Measurements from ENCODE around the gene GTPBP1. TPM values are rescaled to one million over a fixed set of nuclear protein-coding genes. Genes with fewer than 3 reads are reported as not detected.
A peak's percentile ranks its signal among the peaks of the same experiment; 100 is the strongest.

The GTPBP1 gene
- total and polyA plus RNA-seq, 2 of the 13 experiments (the other 11 are each of a cell fraction or from before 2014, with no cell fraction given): 22.3 to 27.0 TPM

DNA sequence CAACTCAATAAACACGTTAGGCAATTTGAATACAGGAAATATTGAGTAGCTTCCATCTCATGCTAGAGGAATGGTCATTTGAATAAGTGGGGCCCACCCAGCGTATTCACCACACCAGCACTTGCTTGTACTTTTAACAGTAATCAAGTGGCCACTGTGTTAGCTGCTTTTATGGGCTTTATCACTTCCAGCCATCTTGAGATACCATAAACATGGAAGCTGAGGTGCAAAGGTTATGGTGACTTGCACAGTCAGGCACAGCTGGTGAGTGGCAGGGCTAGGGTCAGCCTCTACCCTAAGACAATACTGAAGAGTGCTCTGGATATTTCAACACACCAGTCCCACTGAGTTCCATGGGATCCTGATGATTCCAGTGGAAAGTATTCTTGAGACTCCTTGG, 11.7 kb upstream of the GTPBP1 start (continued):
- TF ChIP-seq, protein P1, sequence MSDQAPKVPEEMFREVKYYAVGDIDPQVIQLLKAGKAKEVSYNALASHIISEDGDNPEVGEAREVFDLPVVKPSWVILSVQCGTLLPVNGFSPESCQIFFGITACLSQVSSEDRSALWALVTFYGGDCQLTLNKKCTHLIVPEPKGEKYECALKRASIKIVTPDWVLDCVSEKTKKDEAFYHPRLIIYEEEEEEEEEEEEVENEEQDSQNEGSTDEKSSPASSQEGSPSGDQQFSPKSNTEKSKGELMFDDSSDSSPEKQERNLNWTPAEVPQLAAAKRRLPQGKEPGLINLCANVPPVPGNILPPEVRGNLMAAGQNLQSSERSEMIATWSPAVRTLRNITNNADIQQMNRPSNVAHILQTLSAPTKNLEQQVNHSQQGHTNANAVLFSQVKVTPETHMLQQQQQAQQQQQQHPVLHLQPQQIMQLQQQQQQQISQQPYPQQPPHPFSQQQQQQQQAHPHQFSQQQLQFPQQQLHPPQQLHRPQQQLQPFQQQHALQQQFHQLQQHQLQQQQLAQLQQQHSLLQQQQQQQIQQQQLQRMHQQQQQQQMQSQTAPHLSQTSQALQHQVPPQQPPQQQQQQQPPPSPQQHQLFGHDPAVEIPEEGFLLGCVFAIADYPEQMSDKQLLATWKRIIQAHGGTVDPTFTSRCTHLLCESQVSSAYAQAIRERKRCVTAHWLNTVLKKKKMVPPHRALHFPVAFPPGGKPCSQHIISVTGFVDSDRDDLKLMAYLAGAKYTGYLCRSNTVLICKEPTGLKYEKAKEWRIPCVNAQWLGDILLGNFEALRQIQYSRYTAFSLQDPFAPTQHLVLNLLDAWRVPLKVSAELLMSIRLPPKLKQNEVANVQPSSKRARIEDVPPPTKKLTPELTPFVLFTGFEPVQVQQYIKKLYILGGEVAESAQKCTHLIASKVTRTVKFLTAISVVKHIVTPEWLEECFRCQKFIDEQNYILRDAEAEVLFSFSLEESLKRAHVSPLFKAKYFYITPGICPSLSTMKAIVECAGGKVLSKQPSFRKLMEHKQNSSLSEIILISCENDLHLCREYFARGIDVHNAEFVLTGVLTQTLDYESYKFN (CRISPR knock-in tag; conservative IDR thresholded peaks at IDR 0.05): peak; percentile 20; the same call in 1 of the 2 replicates
- TF ChIP-seq ZNF777 (CRISPR knock-in tag; IDR thresholded peaks at IDR 0.05): no peak
- TF ChIP-seq RFX5 (IDR thresholded peaks at IDR 0.05; ENCODE audit: low read depth, low read length): no peak
- no peak for TF ChIP-seq ZNF317 (CRISPR knock-in tag; IDR thresholded peaks at IDR 0.05)
- TF ChIP-seq XBP1 (CRISPR knock-in tag; IDR thresholded peaks at IDR 0.05): no peak
- TF ChIP-seq BCLAF1 (IDR thresholded peaks at IDR 0.05): no peak
- no peak for TF ChIP-seq SOX6 (IDR thresholded peaks at IDR 0.05)
- 0 out of 2 replicates have a peak, but pooled peaks have one; percentile 28 for TF ChIP-seq SOX6 (CRISPR knock-in tag; IDR thresholded peaks at IDR 0.05)
- no peak for TF ChIP-seq TAF15 (IDR thresholded peaks at IDR 0.05; ENCODE audit: low read depth, low read length, poor library complexity, severe bottlenecking)
- TF ChIP-seq ZNF446 (CRISPR knock-in tag; IDR thresholded peaks at IDR 0.05): no peak
- TF ChIP-seq ZNF264 (CRISPR knock-in tag; IDR thresholded peaks at IDR 0.05): no peak
- no peak for TF ChIP-seq KDM1A (CRISPR knock-in tag; IDR thresholded peaks at IDR 0.05)
- TF ChIP-seq NCOA2 (CRISPR knock-in tag; IDR thresholded peaks at IDR 0.05): no peak
- TF ChIP-seq RARA (CRISPR knock-in tag; IDR thresholded peaks at IDR 0.05): 0 out of 2 replicates have a peak, but pooled peaks have one; percentile 6
- TF ChIP-seq ZZZ3 (CRISPR knock-in tag; IDR thresholded peaks at IDR 0.05; ENCODE audit: borderline replicate concordance): no peak
- TF ChIP-seq, protein P2, sequence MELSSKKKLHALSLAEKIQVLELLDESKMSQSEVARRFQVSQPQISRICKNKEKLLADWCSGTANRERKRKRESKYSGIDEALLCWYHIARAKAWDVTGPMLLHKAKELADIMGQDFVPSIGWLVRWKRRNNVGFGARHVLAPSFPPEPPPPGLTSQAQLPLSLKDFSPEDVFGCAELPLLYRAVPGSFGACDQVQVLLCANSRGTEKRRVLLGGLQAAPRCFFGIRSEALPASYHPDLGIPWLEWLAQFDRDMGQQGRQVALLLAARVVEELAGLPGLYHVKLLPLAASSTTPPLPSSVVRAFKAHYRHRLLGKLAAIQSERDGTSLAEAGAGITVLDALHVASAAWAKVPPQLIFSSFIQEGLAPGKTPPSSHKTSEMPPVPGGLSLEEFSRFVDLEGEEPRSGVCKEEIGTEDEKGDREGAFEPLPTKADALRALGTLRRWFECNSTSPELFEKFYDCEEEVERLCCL (CRISPR knock-in tag; IDR thresholded peaks at IDR 0.05; ENCODE audit: borderline replicate concordance): no peak
- TF ChIP-seq ZNF567 (CRISPR knock-in tag; IDR thresholded peaks at IDR 0.05; ENCODE audit: borderline replicate concordance): no peak
- TF ChIP-seq, protein P3, sequence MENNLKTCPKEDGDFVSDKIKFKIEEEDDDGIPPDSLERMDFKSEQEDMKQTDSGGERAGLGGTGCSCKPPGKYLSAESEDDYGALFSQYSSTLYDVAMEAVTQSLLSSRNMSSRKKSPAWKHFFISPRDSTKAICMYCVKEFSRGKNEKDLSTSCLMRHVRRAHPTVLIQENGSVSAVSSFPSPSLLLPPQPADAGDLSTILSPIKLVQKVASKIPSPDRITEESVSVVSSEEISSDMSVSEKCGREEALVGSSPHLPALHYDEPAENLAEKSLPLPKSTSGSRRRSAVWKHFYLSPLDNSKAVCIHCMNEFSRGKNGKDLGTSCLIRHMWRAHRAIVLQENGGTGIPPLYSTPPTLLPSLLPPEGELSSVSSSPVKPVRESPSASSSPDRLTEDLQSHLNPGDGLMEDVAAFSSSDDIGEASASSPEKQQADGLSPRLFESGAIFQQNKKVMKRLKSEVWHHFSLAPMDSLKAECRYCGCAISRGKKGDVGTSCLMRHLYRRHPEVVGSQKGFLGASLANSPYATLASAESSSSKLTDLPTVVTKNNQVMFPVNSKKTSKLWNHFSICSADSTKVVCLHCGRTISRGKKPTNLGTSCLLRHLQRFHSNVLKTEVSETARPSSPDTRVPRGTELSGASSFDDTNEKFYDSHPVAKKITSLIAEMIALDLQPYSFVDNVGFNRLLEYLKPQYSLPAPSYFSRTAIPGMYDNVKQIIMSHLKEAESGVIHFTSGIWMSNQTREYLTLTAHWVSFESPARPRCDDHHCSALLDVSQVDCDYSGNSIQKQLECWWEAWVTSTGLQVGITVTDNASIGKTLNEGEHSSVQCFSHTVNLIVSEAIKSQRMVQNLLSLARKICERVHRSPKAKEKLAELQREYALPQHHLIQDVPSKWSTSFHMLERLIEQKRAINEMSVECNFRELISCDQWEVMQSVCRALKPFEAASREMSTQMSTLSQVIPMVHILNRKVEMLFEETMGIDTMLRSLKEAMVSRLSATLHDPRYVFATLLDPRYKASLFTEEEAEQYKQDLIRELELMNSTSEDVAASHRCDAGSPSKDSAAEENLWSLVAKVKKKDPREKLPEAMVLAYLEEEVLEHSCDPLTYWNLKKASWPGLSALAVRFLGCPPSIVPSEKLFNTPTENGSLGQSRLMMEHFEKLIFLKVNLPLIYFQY (CRISPR knock-in tag; IDR thresholded peaks at IDR 0.05; ENCODE audit: borderline replicate concordance): no peak
